Astrocyte (in vitro differentiated cells and primary cell): ENCODE measurements around the gene TRIO. TPM values are rescaled to one million over a fixed set of nuclear protein-coding genes. Genes with fewer than 3 reads are reported as not detected.

Source experiments
- DNase-seq: peaks from one replicate; pipeline ENCODE4 v3.0.0-alpha.2; 2010; ENCODE audit warnings: low read depth
- FAIRE-seq: peaks from 2 replicates; lab custom pipeline; 2011; peaks lifted over from hg19 to GRCh38; lab: Jason Lieb, UNC
- H2AFZ ChIP-seq: 2 replicates; pipeline ENCODE4 v1.6.0; 2012; ENCODE audit warnings: low read depth, low read length, inconsistent platforms
- H3K27ac ChIP-seq: 2 replicates; pipeline ENCODE4 v1.5.1; 2011; ENCODE audit warnings: low read depth, low read length, inconsistent platforms
- H3K27me3 ChIP-seq: 2 replicates; pipeline ENCODE4 v1.6.0; 2011; ENCODE audit warnings: low read length, inconsistent platforms; ENCODE audit not compliant: insufficient read depth
- H3K36me3 ChIP-seq: 2 replicates; pipeline ENCODE4 v1.5.1; 2011; ENCODE audit warnings: low read length, inconsistent platforms; ENCODE audit not compliant: insufficient read depth
- H3K4me1 ChIP-seq: 2 replicates; pipeline ENCODE4 v1.5.1; 2011; ENCODE audit warnings: low read length, inconsistent platforms; ENCODE audit not compliant: insufficient read depth
- H3K4me2 ChIP-seq: 2 replicates; pipeline ENCODE4 v1.6.0; 2012; ENCODE audit warnings: low read length, inconsistent platforms
- H3K4me3 ChIP-seq: 2 replicates; pipeline ENCODE4 v1.5.1; 2011; ENCODE audit warnings: low read depth, mild to moderate bottlenecking, low read length, inconsistent platforms; ENCODE audit not compliant: insufficient read depth
- H3K79me2 ChIP-seq: 2 replicates; pipeline ENCODE4 v1.6.0; 2012; ENCODE audit warnings: mild to moderate bottlenecking, low read length, inconsistent platforms; ENCODE audit not compliant: insufficient read depth
- H3K9ac ChIP-seq: 2 replicates; pipeline ENCODE4 v1.6.0; 2012; ENCODE audit warnings: mild to moderate bottlenecking, low read length, inconsistent platforms
- H3K9me3 ChIP-seq: 2 replicates; pipeline ENCODE4 v1.5.1; 2012; ENCODE audit warnings: low read depth, mild to moderate bottlenecking, low read length, inconsistent platforms; ENCODE audit not compliant: insufficient read depth
- H4K20me1 ChIP-seq: 2 replicates; pipeline ENCODE4 v1.6.0; 2012; ENCODE audit warnings: low read length, inconsistent platforms; ENCODE audit not compliant: insufficient read depth
- H3K27ac Mint-ChIP-seq: one replicate; pipeline ENCODE4 v1.8.0; 2021; ENCODE audit warnings: mild to moderate bottlenecking, mixed read lengths; ENCODE audit not compliant: unreplicated experiment
- H3K27me3 Mint-ChIP-seq: one replicate; pipeline ENCODE4 v1.8.0; 2021; ENCODE audit warnings: low read depth, mixed read lengths; ENCODE audit not compliant: unreplicated experiment
- H3K36me3 Mint-ChIP-seq: one replicate; pipeline ENCODE4 v1.8.0; 2021; ENCODE audit warnings: low read depth, mixed read lengths; ENCODE audit not compliant: unreplicated experiment
- H3K4me1 Mint-ChIP-seq: one replicate; pipeline ENCODE4 v1.8.0; 2021; ENCODE audit warnings: low read depth, mixed read lengths; ENCODE audit not compliant: unreplicated experiment
- H3K4me3 Mint-ChIP-seq: one replicate; pipeline ENCODE4 v1.8.0; 2021; ENCODE audit warnings: mild to moderate bottlenecking, moderate library complexity, mixed read lengths; ENCODE audit not compliant: unreplicated experiment
- H3K9me3 Mint-ChIP-seq: one replicate; pipeline ENCODE4 v1.8.0; 2021; ENCODE audit warnings: mild to moderate bottlenecking, mixed read lengths; ENCODE audit not compliant: unreplicated experiment
- CTCF ChIP-seq: IDR thresholded peaks from 2 replicates; pipeline ENCODE4 v1.5.1; 2011; ENCODE audit warnings: low read depth, mild to moderate bottlenecking, inconsistent platforms, low read length, moderate library complexity; ENCODE audit not compliant: insufficient read depth
- EZH2 ChIP-seq: IDR thresholded peaks from 2 replicates; pipeline ENCODE4 v1.6.1; 2012; ENCODE audit warnings: mild to moderate bottlenecking, low read length, inconsistent platforms; ENCODE audit not compliant: insufficient read depth
- total RNA-seq: library from RNA; stranded (reverse); gene quantifications from 2 replicates; pipeline ENCODE4 v1.2.1, GENCODE V29; 2021

TRIO gene
- total RNA-seq, 1 donor from 2014 or later = 347 TPM

- DNase-seq (no peak), FAIRE-seq (no peak)
- Mint-ChIP-seq H3K4me3 (no peak overlapping the region), H3K9me3 (peaks cover 16% of the 10 kb centered on the region), H3K27ac (no peak overlapping the region), H3K27me3 (no peaks in the 10 kb centered on the region), H3K36me3 (peaks cover 3% of the 10 kb centered on the region), H3K4me1 (peaks cover 5% of the 10 kb centered on the region)
- Histone ChIP-seq H3K4me3 (no peak overlapping the region), H3K4me1 (peaks cover 1% of the 10 kb centered on the region), H4K20me1 (no peaks in the 10 kb centered on the region), H3K9me3 (peaks cover 3% of the 10 kb centered on the region), H3K79me2 (no peaks in the 10 kb centered on the region), H3K4me2 (no peak overlapping the region), H3K27ac (no peak overlapping the region), H3K9ac (no peak overlapping the region), H3K27me3 (no peaks in the 10 kb centered on the region), H3K36me3 (no peaks in the 10 kb centered on the region), H2AFZ (no peak overlapping the region)
- TF ChIP-seq EZH2 (no peak), CTCF (no peak)
Measured at GRCh38 chr5:14100281-14100680, 42.9 kb upstream of the TRIO start.

- Histone ChIP-seq H3K4me1 (peaks cover 13% of the 10 kb centered on the region), H3K36me3 (no peaks in the 10 kb centered on the region), H3K4me2 (no peak overlapping the region), H3K27me3 (no peaks in the 10 kb centered on the region), H3K9ac (no peak overlapping the region), H3K79me2 (no peaks in the 10 kb centered on the region), H4K20me1 (no peaks in the 10 kb centered on the region), H3K9me3 (peaks cover 3% of the 10 kb centered on the region), H2AFZ (peak overlapping the region; percentile 39), H3K27ac (no peak overlapping the region), H3K4me3 (no peak overlapping the region)
- Mint-ChIP-seq H3K36me3 (peaks cover 3% of the 10 kb centered on the region), H3K27ac (no peak overlapping the region), H3K27me3 (no peaks in the 10 kb centered on the region), H3K9me3 (peaks cover 16% of the 10 kb centered on the region), H3K4me3 (no peak overlapping the region), H3K4me1 (peaks cover 16% of the 10 kb centered on the region)
- no peak for FAIRE-seq
- TF ChIP-seq EZH2 (no peak), CTCF (no peak)
- DNase-seq = no peak
Measured at GRCh38 chr5:14101922-14102321, 41.2 kb upstream of the TRIO start.

GRCh38 chr5:14102666-14103065 lies 40.5 kb upstream of the TRIO start:
- Mint-ChIP-seq H3K36me3 (peaks cover 3% of the 10 kb centered on the region), H3K9me3 (peaks cover 16% of the 10 kb centered on the region), H3K4me3 (no peak overlapping the region), H3K4me1 (peaks cover 17% of the 10 kb centered on the region), H3K27ac (no peak overlapping the region), H3K27me3 (no peaks in the 10 kb centered on the region)
- FAIRE-seq = no peak
- Histone ChIP-seq H3K27me3 (no peaks in the 10 kb centered on the region), H3K4me3 (no peak overlapping the region), H3K4me2 (no peak overlapping the region), H3K9ac (no peak overlapping the region), H3K9me3 (peaks cover 3% of the 10 kb centered on the region), H3K79me2 (no peaks in the 10 kb centered on the region), H3K27ac (no peak overlapping the region), H4K20me1 (no peaks in the 10 kb centered on the region), H3K4me1 (peaks cover 13% of the 10 kb centered on the region), H3K36me3 (no peaks in the 10 kb centered on the region), H2AFZ (no peak overlapping the region)
- DNase-seq = no peak
- TF ChIP-seq CTCF (no peak), EZH2 (no peak)
